Neural crest cell (in vitro differentiated cells): Measurements from ENCODE around the gene HEPHL1. TPM values are rescaled to one million over a fixed set of nuclear protein-coding genes. Genes with fewer than 3 reads are reported as not detected.

ENCODE experiments used
- DNase-seq: peaks from one replicate; pipeline ENCODE4 v3.0.0; 2021; ENCODE audit warnings: low read depth, mixed read lengths, low spot score
- H3K27ac Mint-ChIP-seq: one replicate; pipeline ENCODE4 v1.8.0; 2021; ENCODE audit warnings: mild to moderate bottlenecking, mixed read lengths; ENCODE audit not compliant: unreplicated experiment
- H3K27me3 Mint-ChIP-seq: 2 replicates; pipeline ENCODE4 v1.8.0; 2021; ENCODE audit warnings: low read depth, mild to moderate bottlenecking, mixed read lengths
- H3K36me3 Mint-ChIP-seq: 2 replicates; pipeline ENCODE4 v1.8.0; 2021; ENCODE audit warnings: low read depth, mild to moderate bottlenecking, mixed read lengths
- H3K4me1 Mint-ChIP-seq: 2 replicates; pipeline ENCODE4 v1.8.0; 2021; ENCODE audit warnings: mixed read lengths
- H3K4me3 Mint-ChIP-seq: one replicate; pipeline ENCODE4 v1.8.0; 2021; ENCODE audit warnings: mild to moderate bottlenecking, mixed read lengths
- H3K9me3 Mint-ChIP-seq: 2 replicates; pipeline ENCODE4 v1.8.0; 2021; ENCODE audit warnings: mixed read lengths
- CTCF ChIP-seq: fragments of 200-600 bp; sonication (generic); conservative IDR thresholded peaks from 2 replicates; pipeline ENCODE4 v1.5.0; 2021; ENCODE audit warnings: antibody characterized with exemption, mild to moderate bottlenecking
- total RNA-seq: library from RNA; stranded (reverse); gene quantifications from 2 replicates; pipeline ENCODE4 v1.2.1, GENCODE V29; 2021

HEPHL1 gene
- total RNA-seq, 1 donor from 2014 or later = not detected

- H3K36me3 Mint-ChIP-seq = no peaks in the 10 kb centered on the region
- H3K9me3 Mint-ChIP-seq = no peaks in the 10 kb centered on the region
- no peak for TF ChIP-seq CTCF
- H3K4me3 Mint-ChIP-seq = no peak overlapping the region
- H3K4me1 Mint-ChIP-seq = no peaks in the 10 kb centered on the region
- no peak overlapping the region for H3K27ac Mint-ChIP-seq
- peaks cover 4% of the 10 kb centered on the region for H3K27me3 Mint-ChIP-seq
- DNase-seq = no peak
Measured at GRCh38 chr11:94011478-94011877, 9.7 kb upstream of the HEPHL1 start.

- Mint-ChIP-seq H3K9me3 (no peaks in the 10 kb centered on the region), H3K27me3 (no peaks in the 10 kb centered on the region), H3K4me3 (no peak overlapping the region), H3K27ac (no peak overlapping the region), H3K4me1 (no peaks in the 10 kb centered on the region), H3K36me3 (no peaks in the 10 kb centered on the region)
- no peak for TF ChIP-seq CTCF
- no peak for DNase-seq
Measured at GRCh38 chr11:94017446-94017845, 3.7 kb upstream of the HEPHL1 start.

- Mint-ChIP-seq H3K9me3 (no peaks in the 10 kb centered on the region), H3K27me3 (no peaks in the 10 kb centered on the region), H3K4me1 (no peaks in the 10 kb centered on the region), H3K4me3 (no peak overlapping the region), H3K27ac (no peak overlapping the region), H3K36me3 (no peaks in the 10 kb centered on the region)
- DNase-seq = no peak
- no peak for TF ChIP-seq CTCF
Measured at GRCh38 chr11:94018721-94019120, 2.4 kb upstream of the HEPHL1 start.

- Mint-ChIP-seq H3K4me1 (no peaks in the 10 kb centered on the region), H3K36me3 (no peaks in the 10 kb centered on the region), H3K27me3 (peaks cover 2% of the 10 kb centered on the region), H3K27ac (no peak overlapping the region), H3K4me3 (no peak overlapping the region), H3K9me3 (no peaks in the 10 kb centered on the region)
- TF ChIP-seq CTCF = no peak
- no peak for DNase-seq
Measured at GRCh38 chr11:94023856-94024255, 2.7 kb downstream of the HEPHL1 start.

GRCh38 chr11:94024547-94024946 lies 3.4 kb downstream of the HEPHL1 start:
- H3K9me3 Mint-ChIP-seq = no peaks in the 10 kb centered on the region
- H3K4me1 Mint-ChIP-seq = no peaks in the 10 kb centered on the region
- H3K27me3 Mint-ChIP-seq = peaks cover 2% of the 10 kb centered on the region
- no peak for TF ChIP-seq CTCF
- H3K27ac Mint-ChIP-seq = no peak overlapping the region
- H3K36me3 Mint-ChIP-seq = no peaks in the 10 kb centered on the region
- DNase-seq = no peak
- H3K4me3 Mint-ChIP-seq = no peak overlapping the region
